NCI-H2227 treated with DMSO at 0.1 percent for 48 hours (cell line): ENCODE measurements around the gene CEP295NL.
"Not testable (repeated sequence)": the region's sequence is repeated elsewhere in the genome, so short reads cannot be mapped to it uniquely, and the experiment has no call there.

Experiments
- DNase-seq: peaks from one replicate; lab custom pipeline; 2025; lab: John Stamatoyannopoulos, UW

CEP295NL gene

DNA sequence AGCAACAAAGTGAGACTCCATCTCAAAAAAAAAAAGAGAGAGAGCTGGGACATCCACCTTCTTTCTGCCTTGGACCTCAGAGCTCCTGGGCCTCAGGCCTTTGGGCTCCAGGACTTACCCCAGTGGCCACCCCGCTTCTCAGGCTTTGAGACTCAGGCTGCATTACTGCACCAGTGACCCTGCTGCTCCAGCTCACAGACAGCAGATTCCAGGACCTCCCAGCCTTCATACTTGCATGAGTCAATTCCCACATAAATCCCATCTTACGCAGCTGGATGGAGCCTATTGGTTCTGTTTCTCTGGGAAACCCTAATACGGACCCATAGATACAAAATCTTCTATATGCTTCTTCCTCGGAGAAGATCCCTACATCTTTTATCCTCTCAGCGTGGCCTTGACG is 2.1 kb upstream of the CEP295NL start:
- no peak for DNase-seq

DNA sequence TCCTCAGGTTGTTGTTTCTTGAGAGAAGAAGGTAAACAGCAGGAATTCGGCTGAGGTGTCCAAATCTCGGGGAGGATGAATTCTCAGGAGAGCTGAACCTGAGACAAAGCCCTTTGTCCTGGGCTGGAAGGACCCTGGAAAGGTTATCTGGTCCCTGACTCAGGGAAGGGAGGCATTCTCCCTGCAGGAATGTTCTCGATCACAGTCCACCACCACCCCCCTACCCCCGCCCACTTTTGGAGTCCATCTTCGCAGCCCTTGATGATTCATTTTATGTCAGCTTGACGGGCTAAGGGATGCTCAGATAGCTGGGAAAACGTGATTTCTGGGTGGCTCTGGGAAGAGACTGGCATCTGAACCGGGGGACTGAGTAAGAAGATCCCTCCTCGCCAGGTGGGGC is 1.4 kb upstream of the CEP295NL start:
- DNase-seq, result no peak

GRCh38 chr17:78902231-78902630 is 770 bp downstream of the CEP295NL start:
- not testable (repeated sequence) for DNase-seq

GRCh38 chr17:78901806-78902205 is 1.2 kb downstream of the CEP295NL start:
- DNase-seq, result no peak

- no peak for DNase-seq
These were observed 2.2 kb downstream of the CEP295NL start for GRCh38 chr17:78900816-78901215.

DNA sequence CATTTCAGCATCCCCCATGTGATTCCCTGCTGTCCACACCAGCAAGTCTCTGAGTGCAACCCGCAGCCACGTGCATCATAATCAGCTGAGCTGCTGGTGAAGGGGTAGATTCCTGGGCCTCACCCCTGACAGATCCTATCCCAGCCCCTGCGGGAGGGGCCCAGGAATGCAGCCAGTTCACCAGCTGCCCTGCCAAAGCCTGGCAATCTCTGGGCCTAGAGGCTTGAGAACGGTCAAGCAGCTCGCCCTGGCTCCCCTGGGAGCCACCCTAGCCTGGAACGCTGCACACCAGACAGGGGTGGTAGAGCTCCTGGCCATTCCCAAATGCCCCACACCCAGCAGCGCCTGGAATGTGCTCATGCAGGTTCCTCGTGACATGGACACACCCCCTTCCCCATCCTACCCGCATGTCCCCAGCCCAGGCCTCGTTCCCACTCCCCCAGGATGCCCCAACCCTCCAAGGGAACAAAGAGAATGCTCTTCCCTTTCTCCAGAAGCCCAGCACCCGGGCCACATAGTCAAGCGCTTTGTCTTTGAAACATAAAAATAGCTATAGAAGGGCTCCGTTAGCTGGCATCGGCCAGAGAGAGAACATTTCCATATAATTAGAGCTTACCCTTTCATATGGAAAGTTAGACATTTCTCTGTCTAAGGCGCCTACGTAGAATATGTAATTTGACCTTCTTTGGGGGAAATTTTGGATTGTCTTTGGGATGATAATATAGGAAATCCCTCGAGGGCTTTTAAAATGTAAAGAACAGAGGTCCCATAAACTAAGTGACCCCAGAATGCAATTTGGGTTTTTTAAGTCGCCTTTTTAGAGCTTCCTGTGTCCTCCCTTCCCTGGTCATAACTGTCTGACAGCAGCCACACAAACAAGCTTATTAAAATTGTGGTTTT is 3.4 kb downstream of the CEP295NL start:
- DNase-seq, result no peak

DNA sequence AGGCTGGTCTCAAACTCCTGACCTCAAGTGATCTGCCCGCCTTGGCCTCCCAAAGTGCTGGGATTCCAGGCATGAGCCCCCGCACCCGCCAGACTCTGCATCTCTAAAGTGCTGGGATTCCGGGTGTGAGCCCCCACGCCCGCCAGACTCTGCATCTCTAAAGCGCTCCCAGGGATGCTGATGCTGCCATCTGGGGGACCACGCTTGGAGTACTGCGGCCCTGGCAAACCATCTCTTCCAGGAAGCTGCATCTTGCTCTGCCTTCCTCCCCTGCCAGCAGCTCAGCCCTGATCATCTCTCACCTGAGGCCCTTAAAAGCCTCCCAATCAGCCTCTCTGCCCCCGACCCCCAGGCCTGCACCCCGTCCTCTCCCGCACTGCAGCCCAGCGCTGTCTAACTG is 4.1 kb downstream of the CEP295NL start:
- DNase-seq, result no peak

DNA sequence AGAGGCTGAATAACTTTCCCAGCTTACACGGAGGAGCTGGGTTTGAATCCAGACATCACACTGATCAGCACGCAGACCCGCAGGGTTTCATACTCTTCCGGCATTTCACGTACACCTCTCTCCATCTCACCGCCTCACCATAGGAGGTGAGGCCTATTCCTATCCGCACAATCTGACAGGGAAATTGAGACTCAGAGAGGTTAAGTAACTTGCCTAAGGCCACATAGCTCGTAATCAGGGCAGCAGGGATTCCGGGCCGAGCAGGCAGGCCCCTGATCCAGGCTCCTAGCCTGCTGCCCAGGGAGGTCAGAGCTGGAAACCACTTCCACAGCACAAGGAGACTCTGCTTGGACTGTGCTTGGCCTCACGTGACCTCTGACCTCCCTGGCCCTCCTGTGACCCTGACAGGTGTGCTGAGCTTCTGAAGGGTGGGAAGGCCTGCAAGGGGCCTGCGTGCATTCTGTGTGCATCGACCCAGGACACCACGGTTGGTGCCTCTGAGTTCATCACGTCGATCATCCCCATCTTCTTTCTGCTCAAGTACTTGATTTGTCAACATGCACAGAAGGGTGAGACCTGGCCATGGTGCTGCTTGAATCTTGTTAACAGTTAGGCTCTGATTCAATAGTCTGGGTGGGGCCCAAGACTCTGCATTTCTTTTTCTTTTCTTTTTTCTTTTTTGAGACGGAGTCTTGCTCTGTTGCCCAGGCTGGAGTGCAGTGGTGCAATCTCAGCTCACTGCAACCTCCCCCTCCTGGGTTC is 4.7 kb downstream of the CEP295NL start:
- no peak for DNase-seq

DNA sequence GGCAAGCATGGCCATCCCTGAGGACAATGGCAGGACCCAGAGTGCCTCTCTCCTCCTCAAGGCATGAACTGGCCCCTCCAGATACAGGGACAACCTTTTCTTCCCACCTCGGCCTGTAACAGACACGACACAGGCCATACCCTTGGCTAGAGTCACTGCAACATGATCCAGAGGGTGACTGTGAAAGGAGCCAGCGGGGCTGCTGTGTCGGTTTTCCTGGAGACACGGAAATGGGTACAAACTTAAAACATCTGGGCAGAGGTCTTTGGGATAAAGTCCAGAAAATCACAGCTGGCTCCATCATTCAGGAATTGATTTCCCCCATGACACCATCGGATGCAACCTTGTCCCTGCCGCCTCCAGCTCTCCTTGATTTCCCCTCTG is 5.3 kb downstream of the CEP295NL start:
- no peak for DNase-seq

GRCh38 chr17:78896834-78897663 is 6.0 kb downstream of the CEP295NL start:
- DNase-seq, result no peak

- no peak for DNase-seq
These were observed 6.7 kb downstream of the CEP295NL start for GRCh38 chr17:78896091-78896833.

- DNase-seq, result no peak
These were observed 7.7 kb downstream of the CEP295NL start for GRCh38 chr17:78895322-78895721.

- DNase-seq, result no peak
These were observed 9.3 kb downstream of the CEP295NL start for GRCh38 chr17:78893684-78894083.

DNA sequence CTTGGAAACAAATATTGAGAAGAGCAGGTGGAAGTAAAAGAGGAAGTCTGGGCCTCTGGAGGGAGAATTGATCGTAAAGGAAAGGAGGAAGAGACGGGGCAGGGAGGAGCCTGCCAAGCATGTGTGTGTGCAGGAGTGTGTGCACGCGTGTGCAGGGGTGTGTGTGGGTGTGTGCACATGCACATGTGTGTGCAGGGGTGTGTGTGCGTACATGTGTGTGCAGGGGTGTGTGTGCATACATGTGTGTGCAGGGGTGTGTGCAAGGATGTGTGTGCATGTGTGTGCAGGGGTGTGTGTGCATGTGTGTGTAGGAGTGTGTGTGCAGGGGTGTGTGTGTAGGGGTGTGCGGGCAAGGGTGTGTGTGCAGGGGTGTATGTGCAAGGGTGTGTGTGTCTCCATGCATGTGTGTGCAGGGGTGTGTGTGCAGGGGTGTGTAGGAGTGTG is 10.0 kb downstream of the CEP295NL start:
- DNase-seq, result no peak

- no peak for DNase-seq
These were observed 10.5 kb downstream of the CEP295NL start for GRCh38 chr17:78892520-78892919.

DNA sequence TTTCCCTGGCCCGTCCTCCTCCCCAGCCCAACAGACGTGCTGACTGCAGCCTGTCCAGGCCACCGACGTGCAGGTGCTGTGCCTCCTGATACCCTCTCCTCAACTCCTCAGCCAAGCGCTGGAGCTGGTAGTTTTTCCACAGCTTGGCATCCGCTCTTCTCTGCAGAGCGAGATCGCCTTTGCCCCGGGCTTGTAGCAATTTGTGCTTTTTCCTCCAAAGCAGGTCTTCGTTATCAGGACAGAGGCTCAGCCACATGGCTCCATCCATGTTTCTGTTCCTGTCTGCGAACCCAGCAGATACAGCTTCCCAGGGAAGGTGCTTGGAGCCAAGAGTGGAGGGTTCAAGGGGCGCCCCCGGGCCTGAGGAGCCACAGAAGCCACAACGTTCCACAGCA is 10.9 kb downstream of the CEP295NL start:
- no peak for DNase-seq

- DNase-seq, result no peak
These were observed 11.5 kb downstream of the CEP295NL start for GRCh38 chr17:78891406-78892061.

DNA sequence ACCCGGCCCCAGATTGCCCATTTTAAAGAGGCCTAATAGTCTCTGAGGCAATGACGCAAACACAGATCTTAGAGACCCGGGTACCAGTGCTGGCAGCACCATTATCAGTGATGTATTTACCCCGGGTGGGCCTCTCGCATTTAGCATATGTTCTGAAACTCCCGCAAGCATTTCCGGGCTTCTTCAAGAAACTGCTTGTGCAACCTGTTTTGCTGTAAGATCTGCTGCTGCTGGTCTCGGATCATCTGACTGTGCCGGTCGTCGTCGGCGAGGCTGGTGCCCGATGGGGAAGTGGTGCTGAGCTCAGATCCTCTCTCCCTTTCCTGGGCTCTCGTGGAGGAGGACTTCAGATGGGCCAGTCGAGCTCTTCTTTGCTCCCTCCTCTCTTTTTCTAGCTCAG is 12.5 kb downstream of the CEP295NL start:
- DNase-seq, result no peak

- DNase-seq, result not testable (repeated sequence)
These were observed 12.9 kb downstream of the CEP295NL start for GRCh38 chr17:78890096-78890495.

DNA sequence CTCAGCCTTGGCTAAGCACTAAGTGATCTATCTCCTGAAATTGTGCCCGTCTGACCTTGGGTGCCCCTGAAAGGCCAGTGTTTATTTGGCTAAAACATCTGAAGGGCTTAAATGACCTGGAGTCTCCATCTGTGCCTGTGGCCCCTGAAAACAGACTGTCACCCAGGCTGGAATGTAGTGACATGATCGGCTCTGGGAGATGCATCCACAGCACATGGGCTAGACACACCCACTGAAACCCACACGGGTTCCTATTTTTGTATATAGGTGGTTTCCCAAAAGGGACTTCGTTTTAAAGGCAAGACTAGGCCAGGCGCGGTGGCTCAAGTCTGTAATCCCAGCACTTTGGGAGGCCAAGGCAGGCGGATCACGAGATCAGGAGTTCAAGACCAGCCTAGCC is 13.5 kb downstream of the CEP295NL start:
- DNase-seq, result no peak

- DNase-seq, result no peak
These were observed 14.0 kb downstream of the CEP295NL start for GRCh38 chr17:78888941-78889518.
